Omental fat pad (tissue), 4 donors: ENCODE measurements around the gene PRR5L. TPM values are rescaled to one million over a fixed set of nuclear protein-coding genes. Genes with fewer than 3 reads are reported as not detected.

ENCODE experiments used
- ATAC-seq: fragments of 150-250 bp; one replicate; pipeline ENCODE4 v1.9.1; 2016; ENCODE audit warnings: mild to moderate bottlenecking, moderate library complexity; ENCODE audit not compliant: low FRiP score
- DNase-seq: peaks from one replicate; pipeline ENCODE4 v3.0.0-alpha.2; 2019; ENCODE audit warnings: low spot score
- total RNA-seq, 4 donors: library from RNA; depleted of rRNA; stranded (reverse); fragments of >200 nt; gene quantifications; one replicate each; pipeline ENCODE4 v1.1.0, GENCODE V29; 2016
- TF ChIP-seq, protein P1 (sequence below), 3 donors: fragments of 450-650 bp; IDR thresholded peaks; one replicate each; pipeline ENCODE4 v1.5.1; 2016 to 2017; ENCODE audit warnings: antibody characterized with exemption in 3 of 3, mild to moderate bottlenecking in 3 of 3, moderate library complexity in 2 of 3

PRR5L gene
- total RNA-seq, 4 donors from 2014 or later = 8.7 to 26.8 (median 16.2) TPM

GRCh38 chr11:36266767-36267166 is 29.3 kb upstream of the PRR5L start:
- ATAC-seq (no peak), DNase-seq (no peak)
- TF ChIP-seq, protein P1, sequence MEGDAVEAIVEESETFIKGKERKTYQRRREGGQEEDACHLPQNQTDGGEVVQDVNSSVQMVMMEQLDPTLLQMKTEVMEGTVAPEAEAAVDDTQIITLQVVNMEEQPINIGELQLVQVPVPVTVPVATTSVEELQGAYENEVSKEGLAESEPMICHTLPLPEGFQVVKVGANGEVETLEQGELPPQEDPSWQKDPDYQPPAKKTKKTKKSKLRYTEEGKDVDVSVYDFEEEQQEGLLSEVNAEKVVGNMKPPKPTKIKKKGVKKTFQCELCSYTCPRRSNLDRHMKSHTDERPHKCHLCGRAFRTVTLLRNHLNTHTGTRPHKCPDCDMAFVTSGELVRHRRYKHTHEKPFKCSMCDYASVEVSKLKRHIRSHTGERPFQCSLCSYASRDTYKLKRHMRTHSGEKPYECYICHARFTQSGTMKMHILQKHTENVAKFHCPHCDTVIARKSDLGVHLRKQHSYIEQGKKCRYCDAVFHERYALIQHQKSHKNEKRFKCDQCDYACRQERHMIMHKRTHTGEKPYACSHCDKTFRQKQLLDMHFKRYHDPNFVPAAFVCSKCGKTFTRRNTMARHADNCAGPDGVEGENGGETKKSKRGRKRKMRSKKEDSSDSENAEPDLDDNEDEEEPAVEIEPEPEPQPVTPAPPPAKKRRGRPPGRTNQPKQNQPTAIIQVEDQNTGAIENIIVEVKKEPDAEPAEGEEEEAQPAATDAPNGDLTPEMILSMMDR (IDR thresholded peaks at IDR 0.05) = no peak

DNA sequence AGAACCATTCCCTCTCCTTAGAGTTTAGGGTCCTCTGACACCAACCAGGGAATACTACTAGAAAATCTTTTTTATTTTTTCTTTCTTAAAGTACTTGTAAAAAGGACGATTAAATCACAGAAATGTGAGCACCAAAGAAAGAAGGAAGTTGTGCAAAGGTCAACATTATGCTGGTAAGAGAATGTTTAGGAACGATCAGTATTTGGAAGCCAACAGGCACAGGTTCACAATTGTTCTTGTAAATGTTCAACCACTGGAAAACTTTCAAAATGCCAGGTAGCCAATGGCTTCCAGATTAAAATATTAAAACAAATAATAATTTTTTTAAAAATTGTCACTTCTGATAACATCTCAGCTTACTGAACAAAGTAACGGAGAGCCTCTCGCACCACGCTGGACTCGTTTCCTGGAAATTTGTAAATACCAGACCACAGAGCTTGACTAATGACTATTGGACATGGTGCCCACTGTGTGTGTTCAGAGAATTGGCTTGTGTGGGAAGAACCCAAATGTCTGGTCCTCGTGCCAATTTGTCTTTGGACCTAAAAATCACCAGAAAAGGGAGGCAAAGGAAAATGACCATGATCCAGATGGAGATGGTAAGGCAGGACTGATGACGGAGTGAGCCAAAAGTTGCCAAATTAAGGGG is 27.6 kb upstream of the PRR5L start:
- TF ChIP-seq, protein P1 (IDR thresholded peaks at IDR 0.05) = no peak
- ATAC-seq (no peak), DNase-seq (no peak)

DNA sequence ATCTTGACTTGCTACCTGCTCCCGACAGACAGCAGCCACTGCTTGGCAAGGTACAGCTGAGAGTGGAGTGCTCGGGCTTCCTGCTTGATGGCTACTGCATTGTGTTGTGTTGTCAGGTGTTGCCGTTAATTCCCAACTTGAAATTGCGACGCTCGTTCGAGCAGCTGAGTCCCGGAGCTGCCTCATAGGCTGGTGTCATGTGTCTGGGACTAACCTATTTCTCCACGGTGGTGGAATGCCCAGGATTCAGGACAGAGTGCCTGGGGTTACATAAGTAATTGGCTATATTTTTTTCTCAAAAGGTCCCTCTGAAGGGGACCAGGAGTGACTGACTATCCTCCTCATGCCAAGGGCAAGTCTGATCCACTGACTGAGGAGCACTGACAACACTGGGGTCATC is 25.4 kb upstream of the PRR5L start:
- no peak for DNase-seq

DNA sequence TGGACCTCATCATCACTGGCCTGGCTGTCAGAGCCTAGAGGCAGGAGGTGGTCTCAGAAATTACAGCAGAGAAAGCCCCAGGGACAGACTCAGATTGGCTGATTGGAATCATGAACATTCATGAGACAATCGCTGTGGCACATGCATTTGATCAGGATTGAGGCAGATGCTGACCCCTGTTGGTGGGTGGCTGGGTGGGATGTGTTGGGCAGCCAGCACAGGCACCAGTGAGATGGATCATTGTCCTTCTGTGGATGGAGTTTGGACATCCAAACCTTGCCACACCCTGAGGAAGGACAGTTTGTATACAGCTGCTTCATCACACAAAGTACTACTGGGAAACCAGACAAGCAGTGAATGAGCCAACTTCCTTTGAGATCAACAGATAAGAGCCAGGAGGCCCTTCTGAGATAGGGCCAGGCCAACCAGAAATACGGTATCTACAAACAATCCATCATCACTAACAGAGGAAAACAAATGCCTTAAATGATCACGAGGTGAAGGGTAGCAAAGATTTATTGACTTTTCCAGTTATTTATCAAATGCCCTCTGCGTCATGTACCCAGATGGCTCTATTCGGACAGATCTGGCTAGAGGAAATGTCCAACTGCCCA is 24.2 kb upstream of the PRR5L start:
- no peak for ATAC-seq
- TF ChIP-seq, protein P1 (IDR thresholded peaks at IDR 0.05) = no peak
- DNase-seq = no peak

More for the DNA sequence above, 25.4 kb upstream of the PRR5L start:
- ATAC-seq = no peak
- TF ChIP-seq, protein P1 (IDR thresholded peaks at IDR 0.05) = no peak

DNA sequence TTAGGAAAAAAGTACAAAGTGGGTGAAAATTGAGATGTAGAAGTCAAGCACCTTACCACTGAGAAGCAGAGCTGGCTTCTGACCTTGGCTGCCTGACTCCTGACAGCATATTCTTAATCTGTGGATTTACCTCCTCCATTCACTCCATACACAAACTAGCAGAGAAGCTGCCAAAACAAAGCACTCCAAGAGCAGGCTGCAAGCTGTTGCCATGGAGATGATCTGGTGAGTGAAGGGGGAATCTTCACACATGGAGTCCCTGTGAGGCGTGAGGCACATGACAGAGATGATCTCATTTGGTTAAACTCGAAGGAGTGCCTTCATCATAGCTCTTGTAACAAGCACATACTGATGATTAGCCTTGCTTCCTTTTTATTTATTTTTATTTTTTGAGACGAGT is 23.0 kb upstream of the PRR5L start:
- no peak for DNase-seq
- TF ChIP-seq, protein P1 (IDR thresholded peaks at IDR 0.05) = no peak
- no peak for ATAC-seq

DNA sequence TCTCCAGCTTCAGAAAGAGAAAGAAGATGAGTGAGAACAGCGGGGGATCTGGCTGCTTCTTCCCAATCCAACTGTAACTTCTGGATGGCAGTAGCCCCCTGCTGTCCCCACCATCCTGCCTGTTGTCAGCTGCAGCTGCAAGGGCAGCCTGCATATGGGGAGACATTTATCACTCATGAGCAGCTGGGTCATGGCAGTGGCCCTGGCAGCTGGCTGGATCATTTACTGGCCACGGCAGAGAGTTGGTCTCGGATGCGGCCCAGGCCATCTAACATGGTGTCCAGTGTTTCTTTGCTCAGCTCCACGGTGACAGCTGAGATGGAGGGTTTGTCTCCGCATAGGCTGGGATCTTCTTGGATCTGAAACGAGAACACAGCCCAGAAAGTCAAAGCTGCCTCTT is 21.7 kb upstream of the PRR5L start:
- no peak for DNase-seq
- TF ChIP-seq, protein P1 (IDR thresholded peaks at IDR 0.05) = no peak
- no peak for ATAC-seq
